NCI-H2107 treated with DMSO at 0.1 percent for 48 hours (cell line): ENCODE results near the gene SMIM14.
"Not testable (repeated sequence)": the region's sequence is repeated elsewhere in the genome, so short reads cannot be mapped to it uniquely, and the experiment has no call there.

Experiments used
- DNase-seq: peaks from one replicate; lab custom pipeline; 2025; ENCODE audit not compliant: unreplicated experiment; lab: John Stamatoyannopoulos, UW

SMIM14 gene

GRCh38 chr4:39648213-39648612 is 9.5 kb upstream of the SMIM14 start:
- no peak for DNase-seq

GRCh38 chr4:39642885-39643552 is 4.4 kb upstream of the SMIM14 start:
- DNase-seq = no peak

- DNase-seq = no peak
These were observed 2.8 kb upstream of the SMIM14 start for GRCh38 chr4:39641451-39641850.

- peak; percentile 38 for DNase-seq
These were observed 895 bp downstream of the SMIM14 start for GRCh38 chr4:39637586-39638353.

- no peak for DNase-seq
These were observed 1.5 kb downstream of the SMIM14 start for GRCh38 chr4:39637221-39637585.

- no peak for DNase-seq
These were observed 2.0 kb downstream of the SMIM14 start for GRCh38 chr4:39636531-39637184.

- DNase-seq = no peak
These were observed 3.6 kb downstream of the SMIM14 start for GRCh38 chr4:39635023-39635422.

- DNase-seq = no peak
These were observed 7.0 kb downstream of the SMIM14 start for GRCh38 chr4:39631700-39632079.

GRCh38 chr4:39627413-39627812 is 11.3 kb downstream of the SMIM14 start:
- no peak for DNase-seq

GRCh38 chr4:39626913-39627312 is 11.8 kb downstream of the SMIM14 start:
- DNase-seq = no peak

GRCh38 chr4:39626261-39626660 is 12.4 kb downstream of the SMIM14 start:
- DNase-seq = no peak

GRCh38 chr4:39621582-39621981 is 17.1 kb downstream of the SMIM14 start:
- DNase-seq = no peak

GRCh38 chr4:39620551-39621313 is 17.9 kb downstream of the SMIM14 start:
- DNase-seq = no peak

GRCh38 chr4:39617534-39617933 is 21.1 kb downstream of the SMIM14 start:
- DNase-seq = no peak

- no peak for DNase-seq
These were observed 22.0 kb downstream of the SMIM14 start for GRCh38 chr4:39616651-39617050.

GRCh38 chr4:39616112-39616511 is 22.6 kb downstream of the SMIM14 start:
- not testable (repeated sequence) for DNase-seq

- no peak for DNase-seq
These were observed 24.0 kb downstream of the SMIM14 start for GRCh38 chr4:39614487-39615162.

- no peak for DNase-seq
These were observed 25.5 kb downstream of the SMIM14 start for GRCh38 chr4:39613093-39613656.

GRCh38 chr4:39609454-39609931 is 29.2 kb downstream of the SMIM14 start:
- no peak for DNase-seq

GRCh38 chr4:39608451-39608850 is 30.2 kb downstream of the SMIM14 start:
- no peak for DNase-seq
